Measurements from ENCODE around the gene MBNL1.
A peak's percentile ranks its signal among the peaks of the same experiment; 100 is the strongest.

MBNL1 gene

DNA sequence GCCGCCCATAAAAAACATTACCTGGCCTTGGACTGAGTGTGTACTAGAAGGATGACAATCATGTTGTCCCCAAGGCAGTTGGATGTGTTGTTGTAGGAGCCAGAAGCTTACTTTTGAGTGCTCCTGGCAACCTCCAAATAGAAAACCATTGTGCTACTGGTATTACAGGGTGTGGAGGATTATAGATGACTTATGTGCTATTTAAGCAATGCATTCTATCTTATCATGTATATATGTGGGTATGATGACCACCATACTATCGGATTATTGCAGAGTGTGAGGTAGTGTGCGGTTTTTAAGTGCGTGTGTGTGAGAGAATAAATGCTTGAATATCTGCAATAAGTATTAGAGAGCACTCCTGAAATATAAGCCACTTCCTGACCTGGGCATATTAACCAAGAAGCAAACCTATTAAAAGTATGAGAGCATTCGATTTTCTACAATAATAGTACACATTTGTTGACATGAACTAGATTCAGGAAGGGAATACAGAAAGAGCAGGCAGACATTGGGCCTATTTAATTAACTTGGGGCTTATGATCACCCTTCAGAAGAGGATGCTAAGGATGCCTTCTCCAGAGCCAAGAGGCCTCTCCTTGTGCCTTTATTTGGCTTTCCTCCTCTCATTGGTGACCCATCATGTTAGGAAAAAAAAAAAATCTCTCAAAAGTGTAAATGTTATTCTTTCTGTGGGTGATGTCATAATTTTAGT, 11.7 kb upstream of the MBNL1 start:
- H3K4me3 ChIP-seq (replicated peaks; ENCODE audit: low read depth, low read length) = no peak overlapping the region
- DNase-seq (ENCODE audit: low read depth) = no peak
- TF ChIP-seq, protein P1, sequence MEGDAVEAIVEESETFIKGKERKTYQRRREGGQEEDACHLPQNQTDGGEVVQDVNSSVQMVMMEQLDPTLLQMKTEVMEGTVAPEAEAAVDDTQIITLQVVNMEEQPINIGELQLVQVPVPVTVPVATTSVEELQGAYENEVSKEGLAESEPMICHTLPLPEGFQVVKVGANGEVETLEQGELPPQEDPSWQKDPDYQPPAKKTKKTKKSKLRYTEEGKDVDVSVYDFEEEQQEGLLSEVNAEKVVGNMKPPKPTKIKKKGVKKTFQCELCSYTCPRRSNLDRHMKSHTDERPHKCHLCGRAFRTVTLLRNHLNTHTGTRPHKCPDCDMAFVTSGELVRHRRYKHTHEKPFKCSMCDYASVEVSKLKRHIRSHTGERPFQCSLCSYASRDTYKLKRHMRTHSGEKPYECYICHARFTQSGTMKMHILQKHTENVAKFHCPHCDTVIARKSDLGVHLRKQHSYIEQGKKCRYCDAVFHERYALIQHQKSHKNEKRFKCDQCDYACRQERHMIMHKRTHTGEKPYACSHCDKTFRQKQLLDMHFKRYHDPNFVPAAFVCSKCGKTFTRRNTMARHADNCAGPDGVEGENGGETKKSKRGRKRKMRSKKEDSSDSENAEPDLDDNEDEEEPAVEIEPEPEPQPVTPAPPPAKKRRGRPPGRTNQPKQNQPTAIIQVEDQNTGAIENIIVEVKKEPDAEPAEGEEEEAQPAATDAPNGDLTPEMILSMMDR (IDR thresholded peaks at IDR 0.05; ENCODE audit: low read length, missing control alignments) = no peak

DNA sequence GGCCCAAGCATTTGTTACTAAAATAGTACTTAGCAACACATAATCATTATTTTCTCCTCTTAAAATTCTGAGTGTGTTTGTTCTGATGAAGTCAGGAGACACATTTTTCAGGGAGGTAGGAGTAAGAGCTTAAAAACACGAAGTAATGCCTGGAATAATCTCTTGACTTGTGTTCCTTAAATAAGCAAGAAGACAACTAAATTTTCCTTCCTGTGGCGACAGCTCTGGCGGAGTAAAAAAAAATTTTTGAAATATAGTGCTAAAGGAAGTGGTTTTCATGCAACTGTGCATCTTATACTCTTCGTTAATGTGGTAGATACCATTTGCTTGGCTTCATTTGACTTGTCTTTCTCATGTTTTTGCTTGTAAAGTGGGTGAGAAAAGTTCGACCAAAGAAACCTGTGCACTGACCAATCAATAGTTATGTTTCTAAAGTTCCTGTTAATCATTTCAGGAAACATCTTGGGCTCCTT, 11.1 kb upstream of the MBNL1 start:
- TF ChIP-seq, protein P1 (IDR thresholded peaks at IDR 0.05; ENCODE audit: low read length, missing control alignments) = no peak

DNA sequence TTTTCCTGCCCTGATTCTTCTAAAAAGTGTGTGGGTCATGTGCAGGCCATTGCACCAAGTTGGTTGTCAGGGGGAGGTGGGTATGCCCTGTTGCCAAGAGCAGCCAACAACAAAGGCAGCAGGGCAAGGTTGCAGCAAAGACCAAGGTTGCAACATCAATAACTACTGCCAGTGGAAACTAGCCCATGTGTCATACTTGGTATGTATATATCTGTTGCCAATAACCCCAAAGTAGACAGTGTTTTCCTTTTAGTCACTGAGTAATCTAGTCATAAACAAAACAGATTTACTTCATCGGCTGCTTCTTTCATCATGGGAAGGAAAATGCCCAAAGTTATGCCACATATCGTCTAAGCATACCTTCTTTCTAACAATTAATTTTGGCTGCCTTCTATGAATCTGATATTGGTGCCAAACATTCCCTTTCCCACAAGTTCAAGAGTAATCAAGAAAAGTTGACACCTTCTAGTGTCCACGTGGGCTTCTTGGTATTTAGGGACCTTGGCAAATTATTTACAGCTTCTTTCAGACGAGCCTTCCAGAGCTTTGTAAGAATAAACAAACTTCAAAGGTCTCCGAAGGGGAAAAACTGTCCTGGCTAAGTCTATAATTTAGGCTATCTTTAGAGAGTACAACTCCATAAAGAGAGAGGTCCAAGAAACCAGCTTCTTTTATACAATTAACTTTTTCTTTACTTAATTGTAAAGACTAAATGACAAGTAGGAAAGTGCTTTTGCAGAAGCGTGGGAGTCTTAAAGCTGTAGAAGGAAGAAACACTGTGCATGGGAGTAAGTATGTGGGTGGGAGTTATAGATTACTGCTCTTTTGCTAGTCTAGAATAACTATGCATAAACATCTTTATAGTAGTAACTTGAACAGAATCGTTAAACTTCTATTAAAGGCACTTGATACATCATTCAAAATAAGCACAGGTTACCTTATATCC, 10.0 kb upstream of the MBNL1 start:
- H3K4me3 ChIP-seq (replicated peaks; ENCODE audit: low read depth, low read length) = no peak overlapping the region
- TF ChIP-seq, protein P1 (IDR thresholded peaks at IDR 0.05; ENCODE audit: low read length, missing control alignments) = no peak
- peak; percentile 99 for DNase-seq (ENCODE audit: low read depth)

More for the DNA sequence above, 11.1 kb upstream of the MBNL1 start:
- no peak for DNase-seq (ENCODE audit: low read depth)
- no peak overlapping the region for H3K4me3 ChIP-seq (replicated peaks; ENCODE audit: low read depth, low read length)

DNA sequence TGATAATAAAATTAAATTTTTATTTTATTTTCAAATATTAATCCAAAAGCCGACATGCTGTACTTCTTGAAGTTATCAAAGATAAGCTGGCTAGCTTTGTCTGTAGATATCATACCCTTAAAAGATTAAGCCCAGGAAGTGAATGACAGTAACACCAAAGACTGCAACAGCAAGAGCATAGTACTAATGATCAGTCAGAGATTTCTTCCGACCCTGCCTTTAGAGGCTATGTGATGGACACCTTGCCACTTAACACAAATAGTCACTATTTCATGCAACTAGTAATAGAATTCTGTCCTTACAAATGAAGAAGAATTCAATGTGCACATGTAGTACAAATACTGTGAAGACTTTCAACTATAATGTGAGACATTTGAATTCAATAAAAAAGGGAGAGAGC, 9.3 kb upstream of the MBNL1 start:
- TF ChIP-seq, protein P1 (IDR thresholded peaks at IDR 0.05; ENCODE audit: low read length, missing control alignments) = no peak
- DNase-seq (ENCODE audit: low read depth) = no peak
- no peak overlapping the region for H3K4me3 ChIP-seq (replicated peaks; ENCODE audit: low read depth, low read length)

DNA sequence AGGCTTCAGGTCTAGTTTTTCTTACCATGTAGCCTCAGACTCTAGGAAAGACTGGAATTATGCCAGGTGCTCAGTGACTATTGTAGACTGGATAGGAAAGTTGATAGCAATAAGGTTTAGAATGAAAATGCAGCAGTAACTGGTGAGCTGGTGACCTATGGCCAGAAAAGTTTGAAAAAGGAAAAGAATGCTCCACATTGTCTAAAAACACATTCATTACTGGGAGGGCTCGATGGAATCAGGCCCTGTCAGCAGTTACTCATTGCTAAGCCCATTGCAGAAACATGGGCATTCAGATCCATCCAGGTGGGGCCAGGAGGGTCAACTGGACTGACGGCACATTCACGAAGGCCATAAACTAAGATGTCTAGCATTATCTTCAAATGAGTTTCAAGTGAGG, 8.7 kb upstream of the MBNL1 start:
- peak; percentile 48 for DNase-seq (ENCODE audit: low read depth)
- no peak overlapping the region for H3K4me3 ChIP-seq (replicated peaks; ENCODE audit: low read depth, low read length)

DNA sequence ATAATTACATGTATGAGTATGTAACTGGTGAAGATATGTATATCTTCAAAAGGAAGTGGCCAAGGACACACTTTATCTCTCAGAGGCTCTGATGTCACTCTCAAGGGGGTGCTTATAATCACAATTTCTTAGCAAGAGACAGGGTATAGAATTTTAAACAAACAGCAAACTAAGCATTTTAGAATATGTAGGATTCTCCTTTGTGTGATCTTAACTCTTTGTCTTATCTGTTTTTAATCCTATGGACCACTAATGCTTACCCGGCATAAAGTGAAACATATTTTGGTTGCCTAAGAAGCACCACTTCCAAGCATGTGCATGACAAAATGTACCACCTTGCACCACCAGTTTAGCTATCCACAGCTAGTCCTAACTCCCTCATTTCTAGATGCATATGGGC, 8.2 kb upstream of the MBNL1 start:
- no peak overlapping the region for H3K4me3 ChIP-seq (replicated peaks; ENCODE audit: low read depth, low read length)
- TF ChIP-seq, protein P1 (IDR thresholded peaks at IDR 0.05; ENCODE audit: low read length, missing control alignments) = no peak
- DNase-seq (ENCODE audit: low read depth) = no peak

More for the DNA sequence above, 8.7 kb upstream of the MBNL1 start:
- TF ChIP-seq, protein P1 (IDR thresholded peaks at IDR 0.05; ENCODE audit: low read length, missing control alignments) = no peak

All from fibroblast of pulmonary artery (primary cell).